Suprapubic skin (tissue), 4 donors: ENCODE measurements around the gene KIR2DL3. TPM values are rescaled to one million over a fixed set of nuclear protein-coding genes. Genes with fewer than 3 reads are reported as not detected.
"Not testable (repeated sequence)": the region's sequence is repeated elsewhere in the genome, so short reads cannot be mapped to it uniquely, and the experiment has no call there.

Experiments used
- DNase-seq, 2 donors: peaks; one replicate each; pipeline ENCODE4 v3.0.0-alpha.2; 2019; ENCODE audit warnings: low spot score in 2 of 2
- H3K27ac ChIP-seq: fragments of 200-600 bp; sonication (generic); one replicate; pipeline ENCODE4 v1.5.1; 2019
- H3K27me3 ChIP-seq: fragments of 200-600 bp; sonication (generic); one replicate; pipeline ENCODE4 v1.5.1; 2019
- H3K36me3 ChIP-seq: fragments of 200-600 bp; sonication (generic); one replicate; pipeline ENCODE4 v1.5.1; 2019
- H3K4me1 ChIP-seq: fragments of 200-600 bp; sonication (generic); one replicate; pipeline ENCODE4 v1.5.1; 2019
- H3K4me3 ChIP-seq: fragments of 200-600 bp; sonication (generic); one replicate; pipeline ENCODE4 v1.5.1; 2019; ENCODE audit warnings: mild to moderate bottlenecking
- H3K9me3 ChIP-seq: fragments of 200-600 bp; sonication (generic); one replicate; pipeline ENCODE4 v1.5.1; 2019
- EP300 ChIP-seq: sonication (generic); formaldehyde crosslinking; IDR thresholded peaks from one replicate; pipeline ENCODE4 v1.6.1; 2017; ENCODE audit warnings: antibody characterized with exemption
- POLR2A ChIP-seq, 2 donors: fragments of 450-650 bp; IDR thresholded peaks; one replicate each; pipeline ENCODE4 v1.6.1; 2017; ENCODE audit warnings: antibody characterized with exemption in 2 of 2, mild to moderate bottlenecking in 2 of 2, moderate library complexity in 2 of 2
- POLR2AphosphoS5 ChIP-seq, 3 donors: sonication (generic); formaldehyde crosslinking; IDR thresholded peaks; one replicate each; pipeline ENCODE4 v1.6.1; 2017; ENCODE audit warnings: antibody characterized with exemption in 3 of 3
- WGBS: methylation state at CpG from one replicate; pipeline ENCODE4 v1.1.5; 2018; 5-methylcytosine and 5-hydroxymethylcytosine counted together
- total RNA-seq, 4 donors: library from RNA; depleted of rRNA; stranded (reverse); fragments of >200 nt; gene quantifications; one replicate each; pipeline ENCODE4 v1.1.0, GENCODE V29; 2016
- TF ChIP-seq, protein P1 (sequence below), 2 donors: fragments of 200-600 bp in 1 of 2; fragments of 450-650 bp in 1 of 2; sonication (generic) in 1 of 2; IDR thresholded peaks; one replicate each; pipeline ENCODE4 v1.5.1; 2016 to 2019; ENCODE audit warnings: antibody characterized with exemption in 2 of 2, mild to moderate bottlenecking in 1 of 2, moderate library complexity in 1 of 2

The KIR2DL3 gene
- total RNA-seq, 4 donors from 2014 or later, result not detected

GRCh38 chr19:54704928-54705327, 33.4 kb upstream of the KIR2DL3 start:
- Histone ChIP-seq H3K27ac (no peak overlapping the region), H3K9me3 (no peaks in the 10 kb centered on the region), H3K4me1 (no peaks in the 10 kb centered on the region), H3K36me3 (no peaks in the 10 kb centered on the region), H3K27me3 (peaks cover 6% of the 10 kb centered on the region), H3K4me3 (no peak overlapping the region)
- no peak for DNase-seq
- 80% methylated on average over 7 of the region's 8 CpGs for WGBS
- TF ChIP-seq, protein P1, sequence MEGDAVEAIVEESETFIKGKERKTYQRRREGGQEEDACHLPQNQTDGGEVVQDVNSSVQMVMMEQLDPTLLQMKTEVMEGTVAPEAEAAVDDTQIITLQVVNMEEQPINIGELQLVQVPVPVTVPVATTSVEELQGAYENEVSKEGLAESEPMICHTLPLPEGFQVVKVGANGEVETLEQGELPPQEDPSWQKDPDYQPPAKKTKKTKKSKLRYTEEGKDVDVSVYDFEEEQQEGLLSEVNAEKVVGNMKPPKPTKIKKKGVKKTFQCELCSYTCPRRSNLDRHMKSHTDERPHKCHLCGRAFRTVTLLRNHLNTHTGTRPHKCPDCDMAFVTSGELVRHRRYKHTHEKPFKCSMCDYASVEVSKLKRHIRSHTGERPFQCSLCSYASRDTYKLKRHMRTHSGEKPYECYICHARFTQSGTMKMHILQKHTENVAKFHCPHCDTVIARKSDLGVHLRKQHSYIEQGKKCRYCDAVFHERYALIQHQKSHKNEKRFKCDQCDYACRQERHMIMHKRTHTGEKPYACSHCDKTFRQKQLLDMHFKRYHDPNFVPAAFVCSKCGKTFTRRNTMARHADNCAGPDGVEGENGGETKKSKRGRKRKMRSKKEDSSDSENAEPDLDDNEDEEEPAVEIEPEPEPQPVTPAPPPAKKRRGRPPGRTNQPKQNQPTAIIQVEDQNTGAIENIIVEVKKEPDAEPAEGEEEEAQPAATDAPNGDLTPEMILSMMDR (IDR thresholded peaks at IDR 0.05), result no peak
- TF ChIP-seq EP300 (no peak), POLR2AphosphoS5 (IDR thresholded peaks at IDR 0.05) (no peak), POLR2A (IDR thresholded peaks at IDR 0.05) (no peak)

DNA sequence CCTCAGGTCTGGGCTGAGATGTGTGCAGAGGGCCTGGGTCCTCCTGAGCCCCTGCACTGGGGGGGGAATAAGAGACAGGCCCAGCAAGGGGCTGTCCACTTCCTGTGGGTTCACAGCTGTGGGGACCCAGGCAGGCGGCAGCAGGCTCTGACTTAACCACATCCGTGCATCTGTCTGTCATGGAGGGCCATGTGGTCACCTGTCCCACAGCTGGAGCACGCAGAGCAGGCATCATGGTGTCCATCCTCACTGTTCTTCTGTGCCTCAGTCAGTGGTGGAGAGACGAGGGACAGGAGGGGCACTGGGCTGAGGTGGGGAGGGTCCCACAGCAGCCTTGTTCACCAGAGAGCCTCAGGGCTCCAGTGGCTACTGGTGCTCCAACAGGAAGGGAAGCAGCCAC, 30.4 kb upstream of the KIR2DL3 start:
- no peak for TF ChIP-seq POLR2A (IDR thresholded peaks at IDR 0.05)
- no peak for TF ChIP-seq POLR2AphosphoS5 (IDR thresholded peaks at IDR 0.05)
- TF ChIP-seq EP300, result no peak
- TF ChIP-seq, protein P1 (IDR thresholded peaks at IDR 0.05), result no peak
- no CpG with 5 or more reads among the region's 4 CpGs for WGBS
- Histone ChIP-seq H3K27ac (no peak overlapping the region), H3K36me3 (no peaks in the 10 kb centered on the region), H3K4me3 (no peak overlapping the region), H3K27me3 (peaks cover 6% of the 10 kb centered on the region), H3K4me1 (no peaks in the 10 kb centered on the region), H3K9me3 (no peaks in the 10 kb centered on the region)
- no peak for DNase-seq

DNA sequence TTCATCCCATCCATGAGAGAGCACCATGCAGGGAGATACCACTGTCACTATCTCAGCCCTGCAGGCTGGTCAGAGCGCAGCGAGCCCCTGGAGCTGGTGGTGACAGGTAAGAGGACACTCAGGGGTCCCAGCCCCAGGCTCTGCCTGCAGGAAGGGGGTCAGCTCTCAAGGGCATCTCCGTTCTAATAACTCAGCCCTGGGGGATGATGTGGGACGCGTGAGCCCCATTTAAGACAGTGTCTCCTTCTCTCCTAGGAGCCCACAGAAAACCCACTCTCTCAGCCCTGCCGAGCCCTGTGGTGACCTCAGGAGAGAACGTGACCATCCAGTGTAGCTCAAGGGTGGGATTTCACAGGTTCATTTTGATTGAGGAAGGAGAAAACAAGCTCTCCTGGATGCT, 29.5 kb upstream of the KIR2DL3 start:
- H3K4me3 ChIP-seq, result no peak overlapping the region
- DNase-seq, result no peak
- peaks cover 9% of the 10 kb centered on the region for H3K27me3 ChIP-seq
- TF ChIP-seq EP300 (no peak), POLR2AphosphoS5 (IDR thresholded peaks at IDR 0.05) (no peak), POLR2A (IDR thresholded peaks at IDR 0.05) (no peak)
- TF ChIP-seq, protein P1 (IDR thresholded peaks at IDR 0.05), result no peak
- H3K36me3 ChIP-seq, result no peaks in the 10 kb centered on the region
- 88% methylated on average over 7 of the region's 7 CpGs for WGBS
- H3K4me1 ChIP-seq, result no peaks in the 10 kb centered on the region
- no peak overlapping the region for H3K27ac ChIP-seq
- no peaks in the 10 kb centered on the region for H3K9me3 ChIP-seq

DNA sequence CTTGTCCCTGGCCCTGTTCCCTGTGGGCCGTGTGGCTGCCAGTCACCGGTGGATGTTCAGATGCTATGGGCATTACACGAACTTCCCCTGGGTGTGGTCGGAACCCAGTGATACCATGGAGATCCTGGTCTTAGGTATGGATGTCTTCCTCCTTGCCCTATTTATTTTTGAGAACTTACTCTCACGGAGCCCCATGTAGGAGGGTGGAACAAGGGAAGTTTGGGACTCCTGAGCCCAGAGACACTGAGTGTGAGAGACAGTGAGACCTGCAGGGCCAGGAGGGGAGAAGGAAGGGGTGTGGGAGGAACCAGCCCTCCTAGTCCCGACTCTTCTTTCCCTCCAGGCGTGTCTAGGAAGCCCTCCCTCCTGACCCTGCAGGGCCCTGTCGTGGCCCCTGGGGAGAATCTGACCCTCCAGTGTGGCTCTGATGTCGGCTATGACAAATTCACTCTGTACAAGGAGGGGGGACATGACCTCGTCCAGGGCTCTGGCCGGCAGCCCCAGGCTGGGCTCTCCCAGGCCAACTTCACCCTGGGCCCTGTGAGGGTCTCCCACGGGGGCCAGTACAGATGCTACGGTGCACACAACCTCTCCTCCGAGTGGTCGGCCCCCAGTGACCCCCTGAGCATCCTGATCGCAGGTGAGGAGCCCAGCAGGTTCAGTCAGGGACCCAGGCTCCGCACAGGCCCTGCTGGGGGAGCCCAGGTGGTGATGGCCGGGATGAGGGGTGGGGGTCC, 28.9 kb upstream of the KIR2DL3 start:
- no peak overlapping the region for H3K27ac ChIP-seq
- peaks cover 9% of the 10 kb centered on the region for H3K27me3 ChIP-seq
- no peak for TF ChIP-seq POLR2AphosphoS5 (IDR thresholded peaks at IDR 0.05)
- TF ChIP-seq POLR2A (IDR thresholded peaks at IDR 0.05), result no peak
- TF ChIP-seq EP300, result no peak
- no peaks in the 10 kb centered on the region for H3K9me3 ChIP-seq
- 80% methylated on average over 9 of the region's 18 CpGs for WGBS
- no peak for DNase-seq
- H3K36me3 ChIP-seq, result no peaks in the 10 kb centered on the region
- no peak overlapping the region for H3K4me3 ChIP-seq
- no peaks in the 10 kb centered on the region for H3K4me1 ChIP-seq

DNA sequence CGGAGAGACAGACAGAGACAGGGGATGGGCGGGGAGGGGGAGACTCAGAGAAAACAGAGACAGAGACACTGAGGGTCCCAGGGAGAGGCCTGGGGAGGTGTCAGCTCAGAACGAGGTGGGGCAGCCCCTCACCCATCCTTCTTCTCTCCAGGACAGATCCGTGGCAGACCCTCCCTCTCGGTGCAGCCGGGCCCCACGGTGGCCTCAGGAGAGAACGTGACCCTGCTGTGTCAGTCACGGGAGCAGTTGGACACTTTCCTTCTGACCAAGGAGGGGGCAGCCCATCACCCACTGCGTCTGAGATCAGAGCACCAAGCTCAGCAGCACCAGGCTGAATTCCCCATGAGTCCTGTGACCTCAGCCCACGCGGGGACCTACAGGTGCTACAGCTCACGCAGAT, 28.4 kb upstream of the KIR2DL3 start:
- not testable (repeated sequence) for H3K27me3 ChIP-seq, H3K4me3 ChIP-seq, H3K27ac ChIP-seq, H3K9me3 ChIP-seq, DNase-seq, H3K36me3 ChIP-seq, H3K4me1 ChIP-seq
- WGBS, result 65% methylated on average over 7 of the region's 13 CpGs

DNA sequence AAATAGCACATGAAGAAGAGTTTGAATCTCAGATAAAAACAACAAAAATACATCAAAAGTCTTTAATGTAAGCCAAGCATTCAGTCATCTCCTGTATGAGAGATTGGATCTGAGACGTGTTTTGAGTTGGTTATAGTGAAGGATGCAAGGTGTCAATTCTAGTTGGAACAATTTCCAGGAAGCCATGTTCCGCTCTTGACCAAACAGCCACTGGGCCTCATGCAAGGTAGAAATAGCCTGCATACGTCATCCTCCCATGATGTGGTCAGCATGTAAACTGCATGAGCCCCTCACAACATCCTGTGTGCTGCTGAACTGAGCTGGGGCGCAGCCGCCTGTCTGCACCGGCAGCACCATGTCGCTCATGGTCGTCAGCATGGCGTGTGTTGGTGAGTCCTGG, 14.2 kb upstream of the KIR2DL3 start, which contains the start of gene KIR3DL3:
Gene KIR3DL3 (plus strand): TSS at position 301 of the 400 bp plus-strand sequence. CDS start 55 bp downstream, at position 356.
- no peak for DNase-seq
- Histone ChIP-seq H3K4me3 (no peak within 1 kb of the TSS), H3K9me3 (peaks cover 21% of the 10 kb centered on the region), H3K27ac (no peak within 1 kb of the TSS), H3K36me3 (no peaks in the 10 kb centered on the region), H3K27me3 (no peaks in the 10 kb centered on the region), H3K4me1 (no peaks in the 10 kb centered on the region)
- WGBS, result 90% methylated on average over 9 of the region's 9 CpGs
- TF ChIP-seq POLR2A (IDR thresholded peaks at IDR 0.05) (no peak), EP300 (no peak), POLR2AphosphoS5 (IDR thresholded peaks at IDR 0.05) (no peak)
- TF ChIP-seq, protein P1 (IDR thresholded peaks at IDR 0.05), result no peak
